Measurements from ENCODE around the gene FXYD1. TPM values are rescaled to one million over a fixed set of nuclear protein-coding genes. Genes with fewer than 3 reads are reported as not detected.

The FXYD1 gene
- total RNA-seq, 1 experiment from 2014 or later = not detected

Small RNA genes within 50 kb of the gene (small RNA-seq; reads per million reads assigned to genes)
- 0 reads per million in 2 experiments for gene AC020907.2

Other genes with a start within 250 kb of the FXYD1 start
- 3.2 and 3.9 TPM in 2 replicates for gene ZNF30, start 211.9 kb upstream of the FXYD1 start, total RNA-seq (2014; rRNA removed; shearing (Covaris generic))
- gene ZNF792, start 174.6 kb upstream of the FXYD1 start, total RNA-seq (2014; rRNA removed; shearing (Covaris generic)) = 2.5 and 2.6 TPM in 2 replicates
- gene GRAMD1A, start 138.5 kb upstream of the FXYD1 start, total RNA-seq (2014; rRNA removed; shearing (Covaris generic)) = 18.8 and 20.6 TPM in 2 replicates
- gene SCN1B, start 108.4 kb upstream of the FXYD1 start, total RNA-seq (2014; rRNA removed; shearing (Covaris generic)) = 0.21 and 1.3 TPM in 2 replicates
- gene HPN, start 97.1 kb upstream of the FXYD1 start, total RNA-seq (2014; rRNA removed; shearing (Covaris generic)) = not detected in 2 replicates
- not detected in 2 replicates for gene FXYD3, start 23.0 kb upstream of the FXYD1 start, total RNA-seq (2014; rRNA removed; shearing (Covaris generic))
- gene LGI4, start 3.8 kb upstream of the FXYD1 start, total RNA-seq (2014; rRNA removed; shearing (Covaris generic)) = 0.11 TPM in 1 of 2 replicates, not detected in the other
- not detected in 2 replicates for gene FXYD7, start 4.4 kb downstream of the FXYD1 start, total RNA-seq (2014; rRNA removed; shearing (Covaris generic))
- 71.3 and 79.3 TPM in 2 replicates for gene FXYD5, start 15.9 kb downstream of the FXYD1 start, total RNA-seq (2014; rRNA removed; shearing (Covaris generic))
- not detected in 2 replicates for gene FAM187B, start 89.9 kb downstream of the FXYD1 start, total RNA-seq (2014; rRNA removed; shearing (Covaris generic))
- 0.98 and 1.2 TPM in 2 replicates for gene LSR, start 110.2 kb downstream of the FXYD1 start, total RNA-seq (2014; rRNA removed; shearing (Covaris generic))
- 78.1 and 82.7 TPM in 2 replicates for gene USF2, start 130.1 kb downstream of the FXYD1 start, total RNA-seq (2014; rRNA removed; shearing (Covaris generic))
- gene HAMP, start 143.7 kb downstream of the FXYD1 start, total RNA-seq (2014; rRNA removed; shearing (Covaris generic)) = not detected in 2 replicates
- gene MAG, start 153.3 kb downstream of the FXYD1 start, total RNA-seq (2014; rRNA removed; shearing (Covaris generic)) = not detected in 2 replicates
- gene CD22, start 190.4 kb downstream of the FXYD1 start, total RNA-seq (2014; rRNA removed; shearing (Covaris generic)) = 4.4 and 5.5 TPM in 2 replicates
- not detected in 2 replicates for gene FFAR1, start 209.1 kb downstream of the FXYD1 start, total RNA-seq (2014; rRNA removed; shearing (Covaris generic))
- not detected in 2 replicates for gene FFAR3, start 219.6 kb downstream of the FXYD1 start, total RNA-seq (2014; rRNA removed; shearing (Covaris generic))
- not detected in 2 replicates for gene GPR42, start 232.2 kb downstream of the FXYD1 start, total RNA-seq (2014; rRNA removed; shearing (Covaris generic))

Measured in SK-MEL-5 (cell line).